ENCODE data around the gene TRIM9.

DNA sequence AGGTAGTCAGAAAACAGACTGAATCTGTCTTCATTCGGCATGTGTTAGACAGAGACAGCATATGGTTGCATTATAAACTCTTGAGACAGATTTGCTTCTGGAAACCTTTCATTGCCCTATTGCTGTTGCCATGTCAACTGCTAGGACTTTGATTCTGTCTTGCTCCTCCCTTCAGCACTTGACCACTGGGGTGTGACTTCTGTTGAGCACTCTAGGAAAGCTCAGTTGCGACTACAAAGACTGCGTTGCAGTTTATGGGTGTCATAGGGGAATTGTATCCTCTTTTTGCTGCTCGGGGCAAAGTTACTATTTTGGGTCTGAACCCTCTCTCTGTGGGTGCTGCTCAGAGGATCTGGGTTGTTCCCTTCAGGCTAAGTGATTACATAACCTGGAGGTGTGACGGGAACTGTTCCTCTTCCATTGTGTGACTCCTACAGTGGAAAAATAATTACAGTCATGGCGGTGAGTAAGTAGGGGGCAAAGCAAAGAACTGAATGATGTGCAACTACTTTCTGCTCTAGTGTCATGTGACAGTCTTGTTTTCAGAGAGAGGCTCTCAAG lies 44.3 kb upstream of the TRIM9 start:
- TF ChIP-seq, protein P1, sequence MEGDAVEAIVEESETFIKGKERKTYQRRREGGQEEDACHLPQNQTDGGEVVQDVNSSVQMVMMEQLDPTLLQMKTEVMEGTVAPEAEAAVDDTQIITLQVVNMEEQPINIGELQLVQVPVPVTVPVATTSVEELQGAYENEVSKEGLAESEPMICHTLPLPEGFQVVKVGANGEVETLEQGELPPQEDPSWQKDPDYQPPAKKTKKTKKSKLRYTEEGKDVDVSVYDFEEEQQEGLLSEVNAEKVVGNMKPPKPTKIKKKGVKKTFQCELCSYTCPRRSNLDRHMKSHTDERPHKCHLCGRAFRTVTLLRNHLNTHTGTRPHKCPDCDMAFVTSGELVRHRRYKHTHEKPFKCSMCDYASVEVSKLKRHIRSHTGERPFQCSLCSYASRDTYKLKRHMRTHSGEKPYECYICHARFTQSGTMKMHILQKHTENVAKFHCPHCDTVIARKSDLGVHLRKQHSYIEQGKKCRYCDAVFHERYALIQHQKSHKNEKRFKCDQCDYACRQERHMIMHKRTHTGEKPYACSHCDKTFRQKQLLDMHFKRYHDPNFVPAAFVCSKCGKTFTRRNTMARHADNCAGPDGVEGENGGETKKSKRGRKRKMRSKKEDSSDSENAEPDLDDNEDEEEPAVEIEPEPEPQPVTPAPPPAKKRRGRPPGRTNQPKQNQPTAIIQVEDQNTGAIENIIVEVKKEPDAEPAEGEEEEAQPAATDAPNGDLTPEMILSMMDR (IDR thresholded peaks at IDR 0.05; ENCODE audit: low read depth, low read length): no peak
- no peak for TF ChIP-seq EZH2phosphoT487 (IDR thresholded peaks at IDR 0.05; ENCODE audit: low read depth)

Measured in OCI-LY3 (cell line).